ENCODE measurements around the gene MB21D2. TPM values are rescaled to one million over a fixed set of nuclear protein-coding genes. Genes with fewer than 3 reads are reported as not detected.
A peak's percentile ranks its signal among the peaks of the same experiment; 100 is the strongest.

MB21D2 gene
- total RNA-seq, 4 donors from 2014 or later, result 3.6 to 7.5 (median 6.5) TPM

DNA sequence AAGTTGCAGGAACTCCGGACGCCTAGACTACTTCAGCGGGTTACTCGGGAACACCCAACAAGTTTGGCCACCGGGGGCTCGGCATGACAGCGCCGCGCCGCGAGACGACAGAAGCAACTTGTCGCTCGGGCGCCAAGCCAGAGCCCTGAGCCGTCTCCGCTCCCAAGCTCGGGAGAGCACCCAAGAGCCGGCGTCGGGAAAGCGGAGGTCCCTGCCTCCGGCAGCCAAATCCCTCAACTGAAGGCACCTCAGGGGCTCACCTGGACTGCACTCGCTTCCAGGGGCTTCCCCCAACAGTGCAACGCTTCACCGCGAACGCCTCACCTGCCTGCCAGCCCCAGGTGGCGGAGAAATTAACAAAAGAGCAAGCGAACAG lies 640 bp downstream of the MB21D2 start:
- no peaks in the 10 kb centered on the region for H3K27me3 ChIP-seq
- peak overlapping the region; percentile 88 to 98 (median 88) for H3K27ac ChIP-seq
- no peaks in the 10 kb centered on the region for H3K9me3 ChIP-seq
- H3K4me1 ChIP-seq, result peaks cover 0 to 36% (median 9%) of the 10 kb centered on the region in 4 donors
- H3K4me3 ChIP-seq, result peak overlapping the region; percentile 68 to 93 (median 80)
- TF ChIP-seq POLR2A (IDR thresholded peaks at IDR 0.05) (no peak), EP300 (IDR thresholded peaks at IDR 0.05) (no peak)
- TF ChIP-seq, protein P1, sequence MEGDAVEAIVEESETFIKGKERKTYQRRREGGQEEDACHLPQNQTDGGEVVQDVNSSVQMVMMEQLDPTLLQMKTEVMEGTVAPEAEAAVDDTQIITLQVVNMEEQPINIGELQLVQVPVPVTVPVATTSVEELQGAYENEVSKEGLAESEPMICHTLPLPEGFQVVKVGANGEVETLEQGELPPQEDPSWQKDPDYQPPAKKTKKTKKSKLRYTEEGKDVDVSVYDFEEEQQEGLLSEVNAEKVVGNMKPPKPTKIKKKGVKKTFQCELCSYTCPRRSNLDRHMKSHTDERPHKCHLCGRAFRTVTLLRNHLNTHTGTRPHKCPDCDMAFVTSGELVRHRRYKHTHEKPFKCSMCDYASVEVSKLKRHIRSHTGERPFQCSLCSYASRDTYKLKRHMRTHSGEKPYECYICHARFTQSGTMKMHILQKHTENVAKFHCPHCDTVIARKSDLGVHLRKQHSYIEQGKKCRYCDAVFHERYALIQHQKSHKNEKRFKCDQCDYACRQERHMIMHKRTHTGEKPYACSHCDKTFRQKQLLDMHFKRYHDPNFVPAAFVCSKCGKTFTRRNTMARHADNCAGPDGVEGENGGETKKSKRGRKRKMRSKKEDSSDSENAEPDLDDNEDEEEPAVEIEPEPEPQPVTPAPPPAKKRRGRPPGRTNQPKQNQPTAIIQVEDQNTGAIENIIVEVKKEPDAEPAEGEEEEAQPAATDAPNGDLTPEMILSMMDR (IDR thresholded peaks at IDR 0.05), result peak in 1 of 5 experiments; percentile 5
- WGBS, 2 donors, result 0 to 1% methylated on average over 14 to 26 of the region's 30 CpGs
- no peaks in the 10 kb centered on the region for H3K36me3 ChIP-seq
- DNase-seq (ENCODE audit: low spot score in 2 of 2), result peak; percentile 38 to 46

DNA sequence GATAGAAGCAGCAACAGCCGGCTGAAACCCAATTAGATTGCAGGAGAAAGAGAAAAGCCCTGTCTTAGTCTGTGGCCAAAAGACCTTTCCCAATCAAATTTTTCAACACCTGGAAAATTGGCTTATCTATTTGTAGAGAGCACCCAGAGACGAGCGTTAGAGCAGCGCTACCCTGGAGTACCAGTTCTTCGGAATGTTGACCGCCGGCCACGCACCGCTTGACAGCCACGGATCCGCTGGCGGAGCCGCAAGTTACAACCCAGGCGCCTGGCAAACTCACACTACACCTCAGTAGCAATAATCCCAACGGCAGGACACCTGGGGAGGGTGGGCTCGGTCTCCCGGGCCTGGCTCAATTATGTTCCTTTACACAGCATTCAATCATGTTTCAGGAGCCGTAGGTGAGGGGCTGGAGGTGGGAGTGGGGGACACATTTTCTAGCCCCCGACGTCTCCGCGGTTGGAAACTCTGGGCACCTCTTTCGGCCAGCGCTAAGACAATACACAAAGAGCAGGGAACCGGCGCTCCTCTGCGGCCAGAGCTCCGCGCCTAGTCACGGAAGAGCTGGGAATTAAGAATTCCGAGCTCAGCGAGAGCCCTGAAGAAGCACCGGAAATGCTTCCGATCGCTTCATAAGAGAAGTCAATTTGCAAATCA lies 1.2 kb downstream of the MB21D2 start:
- peak overlapping the region; percentile 68 to 93 (median 80) for H3K4me3 ChIP-seq
- no peaks in the 10 kb centered on the region for H3K9me3 ChIP-seq
- peaks cover 0 to 36% (median 9%) of the 10 kb centered on the region in 4 donors for H3K4me1 ChIP-seq
- no peaks in the 10 kb centered on the region for H3K27me3 ChIP-seq
- TF ChIP-seq POLR2A (IDR thresholded peaks at IDR 0.05) (no peak), EP300 (IDR thresholded peaks at IDR 0.05) (no peak)
- TF ChIP-seq, protein P1 (IDR thresholded peaks at IDR 0.05), result no peak
- H3K36me3 ChIP-seq, result no peaks in the 10 kb centered on the region
- WGBS, 2 donors, result 3 to 6% methylated on average over 28 to 35 of the region's 35 CpGs
- peak in 1 of 2 donors; percentile 11 for DNase-seq (ENCODE audit: low spot score in 2 of 2)
- peak overlapping the region in 3 of 4 donors; percentile 88 to 98 (median 88) for H3K27ac ChIP-seq

DNA sequence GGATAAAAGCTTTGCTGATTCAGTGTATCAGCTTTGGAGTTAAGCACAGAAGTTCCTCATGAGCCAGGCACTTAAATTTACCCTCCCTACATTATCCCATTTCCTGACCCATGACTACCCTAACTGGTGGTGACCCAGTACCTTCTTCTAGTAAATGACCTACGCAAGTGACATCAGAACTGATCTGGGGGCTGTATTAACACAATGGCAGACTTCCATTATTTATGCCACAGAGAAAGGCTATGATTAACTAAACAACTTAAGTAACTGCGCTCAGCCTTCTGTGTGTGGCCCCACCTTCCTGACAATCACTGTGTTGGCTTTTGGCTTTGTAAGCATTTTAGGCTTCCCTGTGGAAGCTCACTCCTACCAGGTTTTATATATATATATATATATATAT lies 1.9 kb downstream of the MB21D2 start:
- no peaks in the 10 kb centered on the region for H3K36me3 ChIP-seq
- DNase-seq (ENCODE audit: low spot score in 2 of 2), result no peak
- H3K9me3 ChIP-seq, result no peaks in the 10 kb centered on the region
- no peak overlapping the region for H3K27ac ChIP-seq
- TF ChIP-seq EP300 (IDR thresholded peaks at IDR 0.05) (no peak), POLR2A (IDR thresholded peaks at IDR 0.05) (no peak)
- TF ChIP-seq, protein P1 (IDR thresholded peaks at IDR 0.05), result no peak
- WGBS, 2 donors, result 71 to 76% methylated on average over 2 of the region's 2 CpGs
- H3K4me3 ChIP-seq, result peak overlapping the region in 3 of 4 donors; percentile 68 to 93 (median 88)
- H3K27me3 ChIP-seq, result no peaks in the 10 kb centered on the region
- peaks cover 0 to 36% (median 9%) of the 10 kb centered on the region in 4 donors for H3K4me1 ChIP-seq

DNA sequence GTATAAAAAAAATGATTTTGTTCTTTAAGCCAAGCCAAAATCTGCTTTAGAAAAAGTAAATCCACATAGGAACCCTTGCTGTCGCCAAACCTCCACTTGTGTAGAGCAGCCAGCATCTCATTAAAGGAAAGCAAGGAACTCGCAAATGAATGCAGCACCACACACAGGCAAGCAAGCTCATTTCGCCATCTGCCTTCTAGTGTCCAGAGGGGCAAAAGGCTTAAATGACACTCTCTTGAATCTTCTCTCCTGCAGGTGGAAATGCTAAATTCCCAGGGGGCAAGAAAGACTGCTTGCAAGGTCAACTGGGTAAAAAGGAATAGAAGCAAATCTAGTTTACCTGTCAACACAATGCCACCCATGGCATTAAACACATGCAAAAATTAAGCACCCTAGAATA lies 2.4 kb downstream of the MB21D2 start:
- DNase-seq (ENCODE audit: low spot score in 2 of 2), result no peak
- 40 to 59% methylated on average over 3 of the region's 3 CpGs for WGBS, 2 donors
- no peaks in the 10 kb centered on the region for H3K36me3 ChIP-seq
- no peak overlapping the region for H3K4me3 ChIP-seq
- H3K27ac ChIP-seq, result no peak overlapping the region
- H3K27me3 ChIP-seq, result no peaks in the 10 kb centered on the region
- TF ChIP-seq POLR2A (IDR thresholded peaks at IDR 0.05), result no peak
- TF ChIP-seq, protein P1 (IDR thresholded peaks at IDR 0.05), result no peak
- TF ChIP-seq EP300 (IDR thresholded peaks at IDR 0.05), result no peak
- H3K4me1 ChIP-seq, result peaks cover 0 to 36% (median 9%) of the 10 kb centered on the region in 4 donors
- no peaks in the 10 kb centered on the region for H3K9me3 ChIP-seq

DNA sequence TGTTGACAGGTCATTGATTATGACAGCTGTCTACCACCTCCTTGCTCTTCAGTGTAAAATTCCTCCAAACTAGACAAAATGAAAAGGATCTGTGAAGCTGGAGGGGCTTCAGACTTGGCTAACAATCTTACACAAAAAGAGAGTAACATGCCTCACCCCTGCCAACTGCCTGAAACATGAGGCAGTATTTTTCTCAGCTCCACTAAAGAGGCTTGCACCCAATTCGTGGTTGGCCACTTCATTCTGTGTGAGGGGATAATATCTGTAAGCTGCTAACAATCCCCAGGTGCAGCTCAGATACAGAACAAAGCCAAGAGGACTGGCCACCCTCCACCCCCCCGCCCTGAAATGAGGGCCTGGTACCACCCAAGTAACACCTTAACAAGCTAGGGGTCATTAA lies 2.8 kb downstream of the MB21D2 start:
- DNase-seq (ENCODE audit: low spot score in 2 of 2), result no peak
- no peaks in the 10 kb centered on the region for H3K27me3 ChIP-seq
- TF ChIP-seq, protein P1 (IDR thresholded peaks at IDR 0.05), result no peak
- TF ChIP-seq EP300 (IDR thresholded peaks at IDR 0.05) (no peak), POLR2A (IDR thresholded peaks at IDR 0.05) (no peak)
- H3K4me3 ChIP-seq, result no peak overlapping the region
- 60 to 67% methylated on average over 2 of the region's 2 CpGs for WGBS, 2 donors
- H3K9me3 ChIP-seq, result no peaks in the 10 kb centered on the region
- no peak overlapping the region for H3K27ac ChIP-seq
- H3K36me3 ChIP-seq, result no peaks in the 10 kb centered on the region
- H3K4me1 ChIP-seq, result peaks cover 0 to 36% (median 9%) of the 10 kb centered on the region in 4 donors
